BE2C (cell line): ENCODE measurements around the gene LRRC53.

Experiments
- DNase-seq: peaks from one replicate; pipeline ENCODE4 v3.0.0-alpha.2; 2020
- H3K27me3 ChIP-seq: fragments of 250-450 bp; sonication (Bioruptor Pico); 2 replicates; pipeline ENCODE4 v1.5.1; 2020; ENCODE audit warnings: mild to moderate bottlenecking
- H3K36me3 ChIP-seq: fragments of 250-450 bp; sonication (Bioruptor Pico); 2 replicates; pipeline ENCODE4 v1.5.1; 2020; ENCODE audit warnings: mild to moderate bottlenecking
- H3K4me1 ChIP-seq: fragments of 250-450 bp; sonication (Bioruptor Pico); 2 replicates; pipeline ENCODE4 v1.5.1; 2020
- H3K4me3 ChIP-seq: 2 replicates; pipeline ENCODE4 v1.5.1; 2011; ENCODE audit warnings: low read depth, low read length
- H3K9me3 ChIP-seq: fragments of 250-450 bp; sonication (Bioruptor Pico); 2 replicates; pipeline ENCODE4 v1.5.1; 2020
- TF ChIP-seq, protein P1 (sequence below): IDR thresholded peaks from 2 replicates; pipeline ENCODE4 v1.5.1; 2012; ENCODE audit warnings: mild to moderate bottlenecking, low read depth, low read length

The LRRC53 gene

DNA sequence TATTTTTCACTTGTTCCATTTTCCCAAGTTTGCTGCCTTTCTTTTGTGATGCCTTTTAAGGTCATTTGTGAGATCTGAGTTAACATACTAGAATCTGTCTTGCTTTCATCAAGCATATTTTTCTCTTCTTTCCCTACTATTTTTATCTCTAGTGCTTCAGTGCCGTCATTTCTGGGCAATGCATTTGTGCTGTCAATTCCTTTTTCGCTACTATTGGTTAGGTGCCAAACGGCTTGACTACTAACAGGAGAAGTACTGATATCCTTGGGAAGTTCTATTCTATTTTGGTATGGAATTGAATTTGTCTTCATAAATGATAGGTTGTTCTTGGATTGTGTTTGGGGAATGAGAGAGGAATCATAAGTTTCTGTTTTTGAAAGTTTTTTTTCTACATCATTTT is 42.2 kb downstream of the LRRC53 start:
- DNase-seq: no peak
- H3K4me1 ChIP-seq: no peaks in the 10 kb centered on the region
- H3K4me3 ChIP-seq: no peak overlapping the region
- H3K36me3 ChIP-seq: no peaks in the 10 kb centered on the region
- no peaks in the 10 kb centered on the region for H3K9me3 ChIP-seq
- H3K27me3 ChIP-seq: no peaks in the 10 kb centered on the region
- TF ChIP-seq, protein P1, sequence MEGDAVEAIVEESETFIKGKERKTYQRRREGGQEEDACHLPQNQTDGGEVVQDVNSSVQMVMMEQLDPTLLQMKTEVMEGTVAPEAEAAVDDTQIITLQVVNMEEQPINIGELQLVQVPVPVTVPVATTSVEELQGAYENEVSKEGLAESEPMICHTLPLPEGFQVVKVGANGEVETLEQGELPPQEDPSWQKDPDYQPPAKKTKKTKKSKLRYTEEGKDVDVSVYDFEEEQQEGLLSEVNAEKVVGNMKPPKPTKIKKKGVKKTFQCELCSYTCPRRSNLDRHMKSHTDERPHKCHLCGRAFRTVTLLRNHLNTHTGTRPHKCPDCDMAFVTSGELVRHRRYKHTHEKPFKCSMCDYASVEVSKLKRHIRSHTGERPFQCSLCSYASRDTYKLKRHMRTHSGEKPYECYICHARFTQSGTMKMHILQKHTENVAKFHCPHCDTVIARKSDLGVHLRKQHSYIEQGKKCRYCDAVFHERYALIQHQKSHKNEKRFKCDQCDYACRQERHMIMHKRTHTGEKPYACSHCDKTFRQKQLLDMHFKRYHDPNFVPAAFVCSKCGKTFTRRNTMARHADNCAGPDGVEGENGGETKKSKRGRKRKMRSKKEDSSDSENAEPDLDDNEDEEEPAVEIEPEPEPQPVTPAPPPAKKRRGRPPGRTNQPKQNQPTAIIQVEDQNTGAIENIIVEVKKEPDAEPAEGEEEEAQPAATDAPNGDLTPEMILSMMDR: no peak

DNA sequence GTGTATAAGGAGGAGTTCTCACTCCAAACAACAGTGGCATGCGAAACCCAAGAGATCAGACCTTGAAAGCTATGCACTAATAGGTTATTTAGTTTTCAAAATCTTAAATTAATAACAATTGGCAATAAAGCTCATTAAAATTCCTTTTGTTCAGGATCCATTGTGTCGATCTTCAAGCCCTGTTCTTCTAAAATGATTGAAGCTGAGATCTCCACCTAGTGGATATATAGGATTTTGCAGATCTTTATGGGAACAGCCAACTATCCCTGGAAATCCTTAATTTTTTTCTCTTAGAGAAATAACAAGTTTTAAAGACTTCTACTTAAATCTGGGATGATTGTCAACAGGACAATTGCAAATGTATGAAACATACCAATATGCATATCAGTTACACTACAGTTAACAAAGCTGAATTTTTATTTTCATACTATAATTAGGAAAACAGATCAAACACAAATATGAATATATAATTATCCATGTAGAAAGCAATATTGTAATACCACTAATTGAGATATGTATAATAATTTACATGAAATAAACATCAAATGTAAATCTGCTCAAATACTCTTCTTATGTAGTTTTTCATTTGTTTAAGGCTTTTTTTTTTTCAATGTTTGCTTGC is 43.3 kb downstream of the LRRC53 start:
- no peak for DNase-seq
- TF ChIP-seq, protein P1: peak; percentile 52
- H3K4me3 ChIP-seq: no peak overlapping the region

DNA sequence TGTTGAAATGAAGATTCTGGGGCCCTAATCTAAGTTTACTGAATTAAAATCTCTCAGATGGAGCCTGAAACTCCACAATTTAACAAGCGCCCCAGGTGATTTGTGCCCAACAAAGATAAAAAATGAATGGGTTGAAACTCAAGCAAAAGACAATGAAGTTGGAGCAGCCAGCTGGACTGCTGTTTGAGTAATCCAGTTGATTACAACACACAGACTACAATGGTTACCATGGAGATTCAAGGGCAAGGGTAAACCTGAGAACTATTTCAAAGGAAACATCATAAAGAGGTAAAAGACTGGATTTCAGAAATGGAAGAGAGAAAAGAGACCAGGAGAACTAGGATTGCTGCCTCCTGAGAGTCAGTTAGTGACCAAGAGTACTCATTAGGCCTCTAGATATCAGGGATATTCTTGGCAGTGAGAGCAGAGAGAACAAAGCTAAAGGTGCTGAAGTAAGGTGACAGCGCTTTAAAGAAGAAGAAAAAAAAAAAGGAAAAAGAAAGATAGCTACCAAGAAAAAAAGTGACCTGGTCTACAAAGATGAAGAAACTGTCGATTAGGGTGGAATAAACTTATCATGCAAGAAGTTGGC is 44.5 kb downstream of the LRRC53 start:
- no peaks in the 10 kb centered on the region for H3K36me3 ChIP-seq
- no peaks in the 10 kb centered on the region for H3K9me3 ChIP-seq
- TF ChIP-seq, protein P1: no peak
- H3K4me1 ChIP-seq: no peaks in the 10 kb centered on the region
- H3K27me3 ChIP-seq: no peaks in the 10 kb centered on the region
- H3K4me3 ChIP-seq: no peak overlapping the region
- DNase-seq: no peak

More for the DNA sequence above, 43.3 kb downstream of the LRRC53 start:
- Histone ChIP-seq H3K27me3 (no peaks in the 10 kb centered on the region), H3K36me3 (no peaks in the 10 kb centered on the region), H3K9me3 (no peaks in the 10 kb centered on the region), H3K4me1 (no peaks in the 10 kb centered on the region)

DNA sequence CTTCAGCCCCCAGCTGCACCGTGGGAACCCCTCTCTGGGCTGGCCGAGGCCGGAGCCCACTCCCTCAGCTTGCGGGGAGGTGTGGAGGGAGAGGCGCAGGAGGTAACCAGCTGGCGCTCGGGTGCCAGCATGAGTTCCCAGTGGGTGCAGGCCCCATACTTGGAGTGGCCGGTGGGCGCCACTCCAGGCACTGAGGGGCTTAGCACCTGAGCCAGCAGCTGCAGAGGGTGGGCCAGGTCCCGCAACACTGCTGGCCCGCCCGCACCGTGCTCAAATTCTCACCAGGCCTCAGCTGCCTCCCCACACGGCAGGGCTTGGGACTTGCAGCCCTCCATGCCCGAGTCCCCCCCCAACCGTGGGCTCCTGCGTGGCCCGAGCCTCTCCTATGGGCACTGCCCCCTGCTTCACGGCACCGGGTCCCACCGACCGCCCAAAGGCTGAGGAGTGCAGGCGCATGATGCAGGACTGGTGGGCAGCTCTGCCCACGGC is 47.2 kb downstream of the LRRC53 start:
- DNase-seq: no peak
- Histone ChIP-seq H3K4me3 (no peak overlapping the region), H3K36me3 (no peaks in the 10 kb centered on the region), H3K4me1 (no peaks in the 10 kb centered on the region), H3K27me3 (no peaks in the 10 kb centered on the region), H3K9me3 (no peaks in the 10 kb centered on the region)
- TF ChIP-seq, protein P1: no peak

DNA sequence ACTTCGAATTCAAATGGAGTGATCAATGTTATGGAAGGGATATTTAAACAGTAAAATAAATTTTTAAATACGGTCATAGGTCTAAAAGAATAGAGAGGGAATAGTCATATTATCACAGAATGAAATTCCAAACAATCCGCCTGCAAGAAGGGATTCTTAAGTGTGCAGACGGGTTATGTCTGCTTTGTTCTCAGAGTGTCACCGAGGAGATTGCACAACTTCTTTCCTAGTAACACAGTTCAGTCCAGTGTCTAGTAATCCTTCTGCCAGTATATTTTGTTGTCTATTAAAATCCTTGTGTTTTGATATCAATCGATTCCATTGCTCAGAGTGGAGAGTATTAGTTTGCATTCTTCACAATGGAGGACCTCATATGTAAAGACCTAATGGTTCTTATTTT is 48.4 kb downstream of the LRRC53 start:
- no peaks in the 10 kb centered on the region for H3K4me1 ChIP-seq
- no peak for DNase-seq
- H3K9me3 ChIP-seq: no peaks in the 10 kb centered on the region
- no peak overlapping the region for H3K4me3 ChIP-seq
- H3K27me3 ChIP-seq: no peaks in the 10 kb centered on the region
- TF ChIP-seq, protein P1: no peak
- no peaks in the 10 kb centered on the region for H3K36me3 ChIP-seq

DNA sequence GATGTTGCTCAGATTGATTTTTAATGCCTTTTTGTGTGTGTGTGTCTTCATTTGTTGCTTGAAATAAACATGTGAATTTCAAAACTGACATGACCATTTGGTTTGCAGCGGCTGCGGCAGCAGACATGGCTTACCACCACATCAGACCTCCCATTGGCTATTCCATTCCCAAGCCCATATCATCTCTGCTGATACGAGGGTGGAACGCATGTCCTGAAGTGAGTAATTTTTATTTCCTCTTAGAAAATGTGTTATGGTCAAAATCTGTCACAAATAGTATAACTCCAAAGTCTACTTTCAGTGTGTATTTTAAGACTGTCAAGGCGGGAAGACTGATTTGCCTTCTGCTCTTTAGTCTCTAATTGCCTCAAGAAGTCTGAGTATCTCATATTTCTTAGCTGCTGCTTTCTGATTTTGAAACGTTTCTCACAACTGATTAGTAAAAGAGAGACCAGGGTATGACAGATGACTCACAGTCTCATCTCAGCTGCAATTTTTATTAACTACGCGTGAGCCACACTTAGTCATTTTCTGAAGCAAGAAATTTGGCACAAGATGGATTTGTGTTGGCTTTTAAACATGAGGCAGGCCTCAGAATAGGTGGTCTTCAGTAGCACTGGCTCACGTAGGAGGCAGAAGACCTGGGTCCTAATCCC is 49.0 kb downstream of the LRRC53 start:
- Histone ChIP-seq H3K27me3 (no peaks in the 10 kb centered on the region), H3K36me3 (no peaks in the 10 kb centered on the region), H3K9me3 (no peaks in the 10 kb centered on the region), H3K4me3 (no peak overlapping the region), H3K4me1 (no peaks in the 10 kb centered on the region)
- DNase-seq: no peak
- TF ChIP-seq, protein P1: no peak
